Posterior vena cava (tissue), 2 donors: ENCODE data around the gene MRPL57. TPM values are rescaled to one million over a fixed set of nuclear protein-coding genes. Genes with fewer than 3 reads are reported as not detected.
"Not testable (repeated sequence)": the region's sequence is repeated elsewhere in the genome, so short reads cannot be mapped to it uniquely, and the experiment has no call there.

Experiments
- DNase-seq: peaks from one replicate; pipeline ENCODE4 v3.0.0-alpha.2; 2020; ENCODE audit warnings: low spot score
- intact Hi-C, 2 donors: fragments of 100-400 bp; cut with DNase I; formaldehyde crosslinking; loops; one replicate each; pipeline versions ENCODE4 v1.14.1 to v1.14.2; 2022 to 2023
- long read RNA-seq, 2 donors: library from polyadenylated mRNA; unstranded; transcript quantifications; one replicate each; pipeline ENCODE4 v2.0.0, GENCODE V29; 2020 to 2021
- total RNA-seq, 2 donors: library from RNA; stranded (reverse); fragmentation: NEBNext Ultra II Directional; extraction: Animal tissue kit (Norgen Biotek cat#: 25700); gene quantifications; one replicate each; pipeline ENCODE4 v1.2.1, GENCODE V29; 2021
- donor health status: DM: yes; HTN: yes; CAD: no.
- donor health status: DM: yes; HTN: yes; CAD: no.

MRPL57 gene
- 10 to 100 TPM; 10.1 to 11.1 TPM for total RNA-seq
- long read RNA-seq, donor 1, transcript MRPL57-201 (2 exons, 2,246 nt): major isoform, 9 of 11 reads
- long read RNA-seq, donor 1, partial matches to known transcripts: 0 of 11 reads
- long read RNA-seq, donor 1, other reads (novel, unspliced or antisense): 2 of 11 reads
- long read RNA-seq, donor 2, transcript MRPL57-201 (2 exons, 2,246 nt): major isoform, 30 of 38 reads
- long read RNA-seq, donor 2, partial matches to known transcripts: 0 of 38 reads
- long read RNA-seq, donor 2, other reads (novel, unspliced or antisense): 8 of 38 reads

GRCh38 chr13:21176215-21176981 is at the start of gene MRPL57, which contains the start of gene SKA3:
MRPL57 (plus strand) TSS chr13:21176658; CDS start chr13:21176917, 259 bp downstream.
SKA3 (minus strand) TSS chr13:21176552; CDS start chr13:21176477, 75 bp downstream.
- intact Hi-C loops: loop anchor here in 1 of 2 donors (5.0 kb wide), 1 partner anchor 234 kb away; no protein-coding TSS in a partner anchor
- DNase-seq: peak; percentile 97

- intact Hi-C loops: no loop called here
These were observed 46.3 kb upstream of the MRPL57 start for GRCh38 chr13:21130116-21130515.

GRCh38 chr13:21133077-21133476 is 43.4 kb upstream of the MRPL57 start:
- DNase-seq: no peak
- intact Hi-C loops: no loop called here

More at GRCh38 chr13:21130116-21130515, 46.3 kb upstream of the MRPL57 start:
- DNase-seq: no peak

- DNase-seq: no peak
- intact Hi-C loops: no loop called here
These were observed 42.0 kb upstream of the MRPL57 start for GRCh38 chr13:21134475-21134874.

- intact Hi-C loops, DNase-seq: not testable (repeated sequence)
These were observed 40.6 kb upstream of the MRPL57 start for GRCh38 chr13:21135833-21136232.

- intact Hi-C loops: no loop called here
These were observed 38.8 kb upstream of the MRPL57 start for GRCh38 chr13:21137696-21138095.

GRCh38 chr13:21138561-21138960 is 37.9 kb upstream of the MRPL57 start:
- intact Hi-C loops: no loop called here
- no peak for DNase-seq

More at GRCh38 chr13:21137696-21138095, 38.8 kb upstream of the MRPL57 start:
- DNase-seq: no peak

GRCh38 chr13:21139374-21139773 is 37.1 kb upstream of the MRPL57 start:
- intact Hi-C loops: no loop called here
- no peak for DNase-seq

- no peak for DNase-seq
- intact Hi-C loops: no loop called here
These were observed 33.7 kb upstream of the MRPL57 start for GRCh38 chr13:21142766-21143165.

- intact Hi-C loops: no loop called here
- DNase-seq: no peak
These were observed 28.6 kb upstream of the MRPL57 start for GRCh38 chr13:21147827-21148226.

GRCh38 chr13:21148557-21149258 is 27.8 kb upstream of the MRPL57 start:
- intact Hi-C loops: no loop called here
- DNase-seq: no peak

GRCh38 chr13:21149568-21149967 is 26.9 kb upstream of the MRPL57 start:
- intact Hi-C loops: no loop called here
- no peak for DNase-seq

GRCh38 chr13:21150013-21150412 is 26.4 kb upstream of the MRPL57 start:
- no peak for DNase-seq
- intact Hi-C loops: no loop called here

- DNase-seq: no peak
- intact Hi-C loops: no loop called here
These were observed 24.1 kb upstream of the MRPL57 start for GRCh38 chr13:21152251-21152899.

GRCh38 chr13:21164631-21165030 is 11.8 kb upstream of the MRPL57 start:
- intact Hi-C loops: no loop called here
- DNase-seq: no peak

GRCh38 chr13:21165606-21166005 is 10.9 kb upstream of the MRPL57 start:
- DNase-seq, intact Hi-C loops: not testable (repeated sequence)

- no peak for DNase-seq
- intact Hi-C loops: no loop called here
These were observed 5.0 kb upstream of the MRPL57 start for GRCh38 chr13:21171420-21171819.

- intact Hi-C loops, DNase-seq: not testable (repeated sequence)
These were observed 2.7 kb upstream of the MRPL57 start for GRCh38 chr13:21173767-21174166.

GRCh38 chr13:21175656-21176214 is 723 bp upstream of the MRPL57 start:
- DNase-seq: no peak
- intact Hi-C loops: loop anchor here in 1 of 2 donors (5.0 kb wide), 1 partner anchor 233 kb away; no protein-coding TSS in a partner anchor
